Bronchial epithelial cell (primary cell): Measurements from ENCODE around the gene VAV2. TPM values are rescaled to one million over a fixed set of nuclear protein-coding genes. Genes with fewer than 3 reads are reported as not detected.

Source experiments
- DNase-seq: peaks from one replicate; pipeline ENCODE4 v3.0.0-alpha.2; 2010; ENCODE audit warnings: low read depth
- FAIRE-seq: peaks from 2 replicates; lab custom pipeline; 2011; peaks lifted over from hg19 to GRCh38; lab: Jason Lieb, UNC
- H3K27me3 ChIP-seq: 2 replicates; pipeline ENCODE4 v1.5.1; 2011; ENCODE audit warnings: low read length; ENCODE audit not compliant: control insufficient read depth, insufficient read depth
- H3K36me3 ChIP-seq: 2 replicates; pipeline ENCODE4 v1.5.1; 2011; ENCODE audit warnings: low read length; ENCODE audit not compliant: control insufficient read depth, insufficient read depth
- H3K4me3 ChIP-seq: 2 replicates; pipeline ENCODE4 v1.5.1; 2011; ENCODE audit warnings: mild to moderate bottlenecking, low read depth, low read length, control low read depth
- CTCF ChIP-seq: IDR thresholded peaks from 2 replicates; pipeline ENCODE4 v1.5.1; 2011; ENCODE audit warnings: mild to moderate bottlenecking, moderate library complexity, low read length, control low read depth, inconsistent platforms; ENCODE audit not compliant: insufficient read depth, severe bottlenecking
- total RNA-seq: library from RNA; depleted of rRNA; stranded (reverse); fragments of >200 nt; gene quantifications from 2 replicates; pipeline ENCODE4 v1.2.1, GENCODE V29; 2014

The VAV2 gene
- total RNA-seq, 1 donor from 2014 or later = 46.6 TPM

GRCh38 chr9:133963166-133963565 is 29.0 kb downstream of the VAV2 start:
- no peak for DNase-seq
- no peak for TF ChIP-seq CTCF
- no peak for FAIRE-seq
- Histone ChIP-seq H3K4me3 (no peak overlapping the region), H3K36me3 (peaks cover 1% of the 10 kb centered on the region), H3K27me3 (no peaks in the 10 kb centered on the region)

GRCh38 chr9:133962341-133962740 is 29.8 kb downstream of the VAV2 start:
- H3K4me3 ChIP-seq = no peak overlapping the region
- FAIRE-seq (no peak), DNase-seq (no peak)
- peaks cover 1% of the 10 kb centered on the region for H3K36me3 ChIP-seq
- H3K27me3 ChIP-seq = no peaks in the 10 kb centered on the region
- TF ChIP-seq CTCF = no peak

GRCh38 chr9:133961226-133962165 is 30.6 kb downstream of the VAV2 start:
- H3K4me3 ChIP-seq = no peak overlapping the region
- peaks cover 1% of the 10 kb centered on the region for H3K36me3 ChIP-seq
- DNase-seq = no peak
- H3K27me3 ChIP-seq = no peaks in the 10 kb centered on the region
- no peak for TF ChIP-seq CTCF
- no peak for FAIRE-seq

- Histone ChIP-seq H3K36me3 (peaks cover 1% of the 10 kb centered on the region), H3K27me3 (no peaks in the 10 kb centered on the region), H3K4me3 (no peak overlapping the region)
- DNase-seq (peak; percentile 18), FAIRE-seq (no peak)
- TF ChIP-seq CTCF = peak; percentile 12
Observed at GRCh38 chr9:133960568-133961129, 31.5 kb downstream of the VAV2 start.

- FAIRE-seq = no peak
- no peak for TF ChIP-seq CTCF
Observed at GRCh38 chr9:133959966-133960567, 32.1 kb downstream of the VAV2 start.

More at GRCh38 chr9:133959966-133960567, 32.1 kb downstream of the VAV2 start:
- Histone ChIP-seq H3K4me3 (no peak overlapping the region), H3K27me3 (no peaks in the 10 kb centered on the region), H3K36me3 (peaks cover 1% of the 10 kb centered on the region)
- DNase-seq = no peak
